Diencephalon (tissue), 1 donor: ENCODE results near the gene SLC9A2. TPM values are rescaled to one million over a fixed set of nuclear protein-coding genes. Genes with fewer than 3 reads are reported as not detected.

ENCODE experiments used
- total RNA-seq: library from RNA; depleted of rRNA; stranded (reverse); fragments of >200 nt; gene quantifications from one replicate; pipeline ENCODE4 v1.2.3, GENCODE V29; 2014

The SLC9A2 gene, protein sequence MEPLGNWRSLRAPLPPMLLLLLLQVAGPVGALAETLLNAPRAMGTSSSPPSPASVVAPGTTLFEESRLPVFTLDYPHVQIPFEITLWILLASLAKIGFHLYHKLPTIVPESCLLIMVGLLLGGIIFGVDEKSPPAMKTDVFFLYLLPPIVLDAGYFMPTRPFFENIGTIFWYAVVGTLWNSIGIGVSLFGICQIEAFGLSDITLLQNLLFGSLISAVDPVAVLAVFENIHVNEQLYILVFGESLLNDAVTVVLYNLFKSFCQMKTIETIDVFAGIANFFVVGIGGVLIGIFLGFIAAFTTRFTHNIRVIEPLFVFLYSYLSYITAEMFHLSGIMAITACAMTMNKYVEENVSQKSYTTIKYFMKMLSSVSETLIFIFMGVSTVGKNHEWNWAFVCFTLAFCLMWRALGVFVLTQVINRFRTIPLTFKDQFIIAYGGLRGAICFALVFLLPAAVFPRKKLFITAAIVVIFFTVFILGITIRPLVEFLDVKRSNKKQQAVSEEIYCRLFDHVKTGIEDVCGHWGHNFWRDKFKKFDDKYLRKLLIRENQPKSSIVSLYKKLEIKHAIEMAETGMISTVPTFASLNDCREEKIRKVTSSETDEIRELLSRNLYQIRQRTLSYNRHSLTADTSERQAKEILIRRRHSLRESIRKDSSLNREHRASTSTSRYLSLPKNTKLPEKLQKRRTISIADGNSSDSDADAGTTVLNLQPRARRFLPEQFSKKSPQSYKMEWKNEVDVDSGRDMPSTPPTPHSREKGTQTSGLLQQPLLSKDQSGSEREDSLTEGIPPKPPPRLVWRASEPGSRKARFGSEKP
- 1.8 TPM for total RNA-seq

GRCh38 chr2:102619414-102620319 lies at the start of gene SLC9A2:
SLC9A2 (plus strand) TSS chr2:102619553; CDS start chr2:102619849, 296 bp downstream.

Other genes starting within 250 kb of the SLC9A2 start
- not detected for gene IL18RAP, start 196.4 kb upstream of the SLC9A2 start, total RNA-seq
- gene SLC9A4, start 146.3 kb upstream of the SLC9A2 start, total RNA-seq: 0.69 TPM
- gene TMEM182, start 142.5 kb downstream of the SLC9A2 start, total RNA-seq: 8.5 TPM